Measurements from ENCODE around the gene ACSM4. TPM values are rescaled to one million over a fixed set of nuclear protein-coding genes. Genes with fewer than 3 reads are reported as not detected.

ACSM4 gene
- total RNA-seq, 1 experiment from 2014 or later = not detected

- peaks cover 51% of the 10 kb centered on the region for H3K9me3 Mint-ChIP-seq
- CTCF ChIA-PET = no interaction called here
Measured at GRCh38 chr12:7292300-7292699, 11.6 kb upstream of the ACSM4 start.

More at GRCh38 chr12:7292300-7292699, 11.6 kb upstream of the ACSM4 start:
- ATAC-seq (no peak), DNase-seq (ENCODE audit: low spot score) (no peak)
- Mint-ChIP-seq H3K36me3 (peaks cover 41% of the 10 kb centered on the region), H3K27ac (no peak overlapping the region), H3K4me3 (no peak overlapping the region), H3K27me3 (ENCODE audit: low read depth) (no peaks in the 10 kb centered on the region; the same call in 1 of the 2 replicates), H3K4me1 (peaks cover 25% of the 10 kb centered on the region)
- TF ChIP-seq RORB (CRISPR knock-in tag; IDR thresholded peaks at IDR 0.05) (no peak), MLX (CRISPR knock-in tag; IDR thresholded peaks at IDR 0.05) (no peak), ZNF671 (CRISPR knock-in tag; IDR thresholded peaks at IDR 0.05) (no peak), STAT6 (CRISPR knock-in tag; conservative IDR thresholded peaks at IDR 0.05; ENCODE audit: low read depth) (no peak), ESRRA (CRISPR knock-in tag; IDR thresholded peaks at IDR 0.05; ENCODE audit: borderline replicate concordance) (no peak), ATF6 (CRISPR knock-in tag; IDR thresholded peaks at IDR 0.05) (no peak), GTF2I (CRISPR knock-in tag; conservative IDR thresholded peaks at IDR 0.05) (no peak), SMAD4 (CRISPR knock-in tag; IDR thresholded peaks at IDR 0.05) (no peak), NR1H2 (CRISPR knock-in tag; IDR thresholded peaks at IDR 0.05) (no peak), MYBL2 (CRISPR knock-in tag; IDR thresholded peaks at IDR 0.05) (no peak), SMAD3 (CRISPR knock-in tag; IDR thresholded peaks at IDR 0.05; ENCODE audit: borderline replicate concordance) (no peak), CREB1 (CRISPR knock-in tag; IDR thresholded peaks at IDR 0.05) (no peak), AFF4 (CRISPR knock-in tag; IDR thresholded peaks at IDR 0.05; ENCODE audit: borderline replicate concordance) (no peak), SP1 (CRISPR knock-in tag; conservative IDR thresholded peaks at IDR 0.05) (no peak), TCF7 (CRISPR knock-in tag; IDR thresholded peaks at IDR 0.05; ENCODE audit: low read depth) (no peak)
- TF ChIP-seq, protein P1, sequence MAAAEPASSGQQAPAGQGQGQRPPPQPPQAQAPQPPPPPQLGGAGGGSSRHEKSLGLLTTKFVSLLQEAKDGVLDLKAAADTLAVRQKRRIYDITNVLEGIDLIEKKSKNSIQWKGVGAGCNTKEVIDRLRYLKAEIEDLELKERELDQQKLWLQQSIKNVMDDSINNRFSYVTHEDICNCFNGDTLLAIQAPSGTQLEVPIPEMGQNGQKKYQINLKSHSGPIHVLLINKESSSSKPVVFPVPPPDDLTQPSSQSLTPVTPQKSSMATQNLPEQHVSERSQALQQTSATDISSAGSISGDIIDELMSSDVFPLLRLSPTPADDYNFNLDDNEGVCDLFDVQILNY (CRISPR knock-in tag; IDR thresholded peaks at IDR 0.05) = no peak
- POLR2A ChIA-PET = no interaction called here

Data from WTC11 (cell line).